ENCODE results near the gene ANKRD9. TPM values are rescaled to one million over a fixed set of nuclear protein-coding genes. Genes with fewer than 3 reads are reported as not detected.

ANKRD9 gene
- total and polyA plus RNA-seq, 2 experiments from 2014 or later = 46.5 to 90.7 TPM

DNA sequence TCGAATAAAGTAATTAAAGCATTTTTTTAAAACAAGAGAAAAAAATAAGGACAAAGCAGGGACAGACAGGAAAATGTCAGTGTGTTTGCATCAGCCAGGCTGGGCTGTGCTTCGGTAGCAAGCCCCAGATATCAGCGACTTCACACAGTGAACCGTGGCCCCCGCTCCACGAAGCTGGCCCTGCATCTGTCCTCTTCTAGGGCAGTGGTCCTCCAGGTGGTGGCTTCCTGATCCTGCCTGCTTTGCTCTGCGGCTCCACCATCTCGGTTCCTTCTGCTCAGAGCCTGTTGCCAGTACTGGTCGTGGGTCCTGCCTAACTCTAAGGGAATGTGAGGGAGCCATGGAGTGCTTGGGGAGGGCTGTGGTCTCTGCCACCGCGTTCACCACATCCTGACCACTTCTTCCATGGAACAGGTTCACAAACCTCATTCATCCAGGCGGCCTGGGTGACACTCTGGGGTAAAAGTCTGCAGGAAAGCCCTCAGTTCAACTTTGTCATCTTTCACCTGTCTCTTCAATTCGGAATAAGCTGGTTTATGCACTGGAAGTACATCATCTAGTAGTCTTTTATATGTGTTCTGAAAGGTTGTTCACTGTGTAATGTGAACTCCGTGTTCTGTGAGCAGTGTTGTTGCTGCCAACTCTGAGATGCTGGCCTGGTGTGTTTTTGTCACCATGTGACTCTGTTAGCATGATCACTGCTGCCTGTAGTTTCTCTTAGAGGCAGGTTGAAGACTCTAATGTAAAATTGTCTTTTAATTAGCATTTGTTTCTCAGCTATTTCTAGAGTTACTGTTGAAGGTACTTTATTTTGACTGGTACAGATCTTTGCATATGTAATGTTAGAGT is 47.9 kb downstream of the ANKRD9 start:
- no peak overlapping the region for H2AFZ ChIP-seq
- no peak overlapping the region for H3K4me2 ChIP-seq
- no peaks in the 10 kb centered on the region for H3K9me2 ChIP-seq (replicated peaks; ENCODE audit: insufficient read depth)
- H3K27me3 ChIP-seq = no peaks in the 10 kb centered on the region
- no peaks in the 10 kb centered on the region for H3K9me3 ChIP-seq (ENCODE audit: low read depth)
- TF ChIP-seq EZH2 (IDR thresholded peaks at IDR 0.05; ENCODE audit: borderline replicate concordance) (no peak), EZH2phosphoT487 (IDR thresholded peaks at IDR 0.05; ENCODE audit: low read depth, severe bottlenecking, unreplicated experiment) (no peak)
- TF ChIP-seq, protein P1, sequence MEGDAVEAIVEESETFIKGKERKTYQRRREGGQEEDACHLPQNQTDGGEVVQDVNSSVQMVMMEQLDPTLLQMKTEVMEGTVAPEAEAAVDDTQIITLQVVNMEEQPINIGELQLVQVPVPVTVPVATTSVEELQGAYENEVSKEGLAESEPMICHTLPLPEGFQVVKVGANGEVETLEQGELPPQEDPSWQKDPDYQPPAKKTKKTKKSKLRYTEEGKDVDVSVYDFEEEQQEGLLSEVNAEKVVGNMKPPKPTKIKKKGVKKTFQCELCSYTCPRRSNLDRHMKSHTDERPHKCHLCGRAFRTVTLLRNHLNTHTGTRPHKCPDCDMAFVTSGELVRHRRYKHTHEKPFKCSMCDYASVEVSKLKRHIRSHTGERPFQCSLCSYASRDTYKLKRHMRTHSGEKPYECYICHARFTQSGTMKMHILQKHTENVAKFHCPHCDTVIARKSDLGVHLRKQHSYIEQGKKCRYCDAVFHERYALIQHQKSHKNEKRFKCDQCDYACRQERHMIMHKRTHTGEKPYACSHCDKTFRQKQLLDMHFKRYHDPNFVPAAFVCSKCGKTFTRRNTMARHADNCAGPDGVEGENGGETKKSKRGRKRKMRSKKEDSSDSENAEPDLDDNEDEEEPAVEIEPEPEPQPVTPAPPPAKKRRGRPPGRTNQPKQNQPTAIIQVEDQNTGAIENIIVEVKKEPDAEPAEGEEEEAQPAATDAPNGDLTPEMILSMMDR (IDR thresholded peaks at IDR 0.05; ENCODE audit: poor library complexity) = no peak
- no peak for DNase-seq (ENCODE audit: low spot score)
- H3K79me2 ChIP-seq = no peaks in the 10 kb centered on the region
- H3K4me1 ChIP-seq (ENCODE audit: insufficient read depth) = peaks cover 11% of the 10 kb centered on the region
- H3K4me3 ChIP-seq = no peak overlapping the region
- no peaks in the 10 kb centered on the region for H4K20me1 ChIP-seq (ENCODE audit: insufficient read depth, poor library complexity, severe bottlenecking)
- H3K36me3 ChIP-seq (replicated peaks; ENCODE audit: insufficient read depth, low read depth) = no peaks in the 10 kb centered on the region
- H3K27ac ChIP-seq = no peak overlapping the region
- 95% methylated on average over 14 of the region's 14 CpGs for whole genome bisulfite sequencing (ENCODE audit: low lambda C conversion rate, missing lambda C conversion rate)

DNA sequence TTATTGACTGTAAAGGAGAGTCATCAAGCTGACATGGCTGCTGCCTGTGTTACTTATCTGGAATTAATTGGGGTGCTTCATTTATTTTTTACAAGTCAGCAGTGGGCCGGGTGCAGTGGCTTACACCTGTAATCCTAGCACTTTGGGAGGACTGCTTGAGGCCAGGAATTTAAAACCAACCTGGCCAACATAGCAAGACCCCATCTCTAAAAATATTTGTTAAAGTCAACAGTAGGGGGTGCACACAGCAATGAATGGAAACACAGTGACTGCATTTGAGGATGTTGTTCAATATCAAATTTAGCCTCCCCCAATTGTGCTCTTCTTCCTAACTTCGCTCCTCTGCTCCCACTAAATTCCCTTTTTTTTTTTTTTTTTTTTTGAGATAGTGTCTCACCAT is 52.1 kb downstream of the ANKRD9 start:
- Histone ChIP-seq H3K9me3 (ENCODE audit: low read depth) (no peaks in the 10 kb centered on the region), H3K4me3 (no peak overlapping the region), H4K20me1 (ENCODE audit: insufficient read depth, poor library complexity, severe bottlenecking) (no peaks in the 10 kb centered on the region), H3K79me2 (no peaks in the 10 kb centered on the region), H2AFZ (no peak overlapping the region), H3K4me1 (ENCODE audit: insufficient read depth) (no peaks in the 10 kb centered on the region), H3K4me2 (no peak overlapping the region), H3K36me3 (replicated peaks; ENCODE audit: insufficient read depth, low read depth) (no peaks in the 10 kb centered on the region), H3K9me2 (replicated peaks; ENCODE audit: insufficient read depth) (no peaks in the 10 kb centered on the region), H3K27ac (no peak overlapping the region), H3K27me3 (no peaks in the 10 kb centered on the region)
- TF ChIP-seq EZH2 (IDR thresholded peaks at IDR 0.05; ENCODE audit: borderline replicate concordance) (no peak), EZH2phosphoT487 (IDR thresholded peaks at IDR 0.05; ENCODE audit: low read depth, severe bottlenecking, unreplicated experiment) (no peak)
- TF ChIP-seq, protein P1 (IDR thresholded peaks at IDR 0.05; ENCODE audit: poor library complexity) = no peak
- no peak for DNase-seq (ENCODE audit: low spot score)
- 71% methylated on average over 2 of the region's 2 CpGs for WGBS (ENCODE audit: low lambda C conversion rate, missing lambda C conversion rate)

DNA sequence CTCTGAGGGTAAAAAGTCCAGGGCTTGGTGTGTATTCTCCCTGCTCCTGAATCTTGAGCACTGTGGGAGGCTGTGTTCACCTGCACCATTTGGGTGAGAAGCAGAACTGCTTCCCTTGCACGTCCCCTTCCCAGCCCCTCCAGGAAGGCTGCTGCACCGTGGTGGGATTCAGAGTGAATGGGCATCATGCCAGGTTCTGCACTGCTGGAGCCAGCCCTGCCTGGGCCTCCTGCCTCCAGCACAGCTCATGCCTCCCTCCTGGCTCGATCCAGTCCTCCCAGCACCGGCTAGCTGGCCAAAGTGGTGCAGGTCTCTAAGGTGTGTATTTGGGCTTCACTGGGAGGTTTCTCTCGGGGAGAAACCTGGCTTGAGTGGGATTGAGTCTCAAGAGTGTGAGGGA is 54.9 kb downstream of the ANKRD9 start:
- 89% methylated on average over 5 of the region's 5 CpGs for WGBS (ENCODE audit: low lambda C conversion rate, missing lambda C conversion rate)
- no peaks in the 10 kb centered on the region for H3K36me3 ChIP-seq (replicated peaks; ENCODE audit: insufficient read depth, low read depth)
- TF ChIP-seq EZH2phosphoT487 (IDR thresholded peaks at IDR 0.05; ENCODE audit: low read depth, severe bottlenecking, unreplicated experiment) = no peak
- TF ChIP-seq, protein P1 (IDR thresholded peaks at IDR 0.05; ENCODE audit: poor library complexity) = no peak
- TF ChIP-seq EZH2 (IDR thresholded peaks at IDR 0.05; ENCODE audit: borderline replicate concordance) = no peak

More for the DNA sequence above, 54.9 kb downstream of the ANKRD9 start:
- no peak overlapping the region for H2AFZ ChIP-seq
- no peak overlapping the region for H3K4me3 ChIP-seq
- H3K79me2 ChIP-seq = no peaks in the 10 kb centered on the region
- DNase-seq (ENCODE audit: low spot score) = no peak
- H3K4me2 ChIP-seq = no peak overlapping the region
- H3K9me3 ChIP-seq (ENCODE audit: low read depth) = no peaks in the 10 kb centered on the region
- no peaks in the 10 kb centered on the region for H3K9me2 ChIP-seq (replicated peaks; ENCODE audit: insufficient read depth)
- H3K27me3 ChIP-seq = no peaks in the 10 kb centered on the region
- no peak overlapping the region for H3K27ac ChIP-seq
- H3K4me1 ChIP-seq (ENCODE audit: insufficient read depth) = no peaks in the 10 kb centered on the region
- H4K20me1 ChIP-seq (ENCODE audit: insufficient read depth, poor library complexity, severe bottlenecking) = no peaks in the 10 kb centered on the region

Data from hepatocyte (in vitro differentiated cells).